K562 treated with DMSO at 1 percent for 4 hours (cell line): ENCODE data around the gene GCSH. TPM values are rescaled to one million over a fixed set of nuclear protein-coding genes. Genes with fewer than 3 reads are reported as not detected.

Experiments used
- total RNA-seq: library from RNA; unstranded; fragments of 300-600 nt; gene quantifications from 2 replicates; pipeline ENCODE4 v1.2.3, GENCODE V29; 2022; ENCODE audit not compliant: insufficient read depth

Gene GCSH
- total RNA-seq: 16.3 and 21.0 TPM in 2 replicates

GRCh38 chr16:81095953-81096714, at the start of gene GCSH:
TSS of gene GCSH (minus strand) at chr16:81096395. CDS start at chr16:81096278, 117 bp downstream.

GRCh38 chr16:81077076-81077940, 18.9 kb downstream of the GCSH start, which contains the start of gene C16orf46:
TSS of gene C16orf46 (minus strand) at chr16:81077238. CDS start at chr16:81063955, 13,283 bp downstream.

GRCh38 chr16:81035398-81035974, 60.7 kb downstream of the GCSH start, which contains the start of gene ATMIN:
TSS of gene ATMIN (plus strand) at chr16:81035842. CDS start at chr16:81035871, 29 bp downstream.

Other genes with a start within 250 kb of the GCSH start
- 184 and 191 TPM in 2 replicates for gene CMC2, start 89.5 kb downstream of the GCSH start, total RNA-seq
- 174 and 179 TPM in 2 replicates for gene CENPN, start 89.2 kb downstream of the GCSH start, total RNA-seq
- gene ATMIN, start 60.6 kb downstream of the GCSH start, total RNA-seq: 14.1 and 20.4 TPM in 2 replicates
- not detected in 2 replicates for gene C16orf46, start 19.2 kb downstream of the GCSH start, total RNA-seq
- gene BCO1, start 142.3 kb upstream of the GCSH start, total RNA-seq: not detected in 2 replicates
- 2.3 and 2.5 TPM in 2 replicates for gene GAN, start 218.6 kb upstream of the GCSH start, total RNA-seq